Astrocyte of the spinal cord (primary cell): ENCODE results near the gene C1orf87.

Experiments
- DNase-seq: peaks from one replicate; pipeline ENCODE4 v3.0.0; 2011; ENCODE audit warnings: low read depth, low spot score
- H3K4me3 ChIP-seq: 2 replicates; pipeline ENCODE4 v1.5.1; 2011; ENCODE audit warnings: low read depth, mild to moderate bottlenecking, low read length, moderate library complexity
- in situ Hi-C: cut with HindIII; loops from 2 replicates; pipeline ENCODE4 v1.10.0; 2017; ENCODE audit warnings: low sequenced_read_pairs
- TF ChIP-seq, protein P1 (sequence below): IDR thresholded peaks from 2 replicates; pipeline ENCODE4 v1.5.1; 2012; ENCODE audit warnings: low read depth, mild to moderate bottlenecking, low read length, inconsistent platforms

The C1orf87 gene

DNA sequence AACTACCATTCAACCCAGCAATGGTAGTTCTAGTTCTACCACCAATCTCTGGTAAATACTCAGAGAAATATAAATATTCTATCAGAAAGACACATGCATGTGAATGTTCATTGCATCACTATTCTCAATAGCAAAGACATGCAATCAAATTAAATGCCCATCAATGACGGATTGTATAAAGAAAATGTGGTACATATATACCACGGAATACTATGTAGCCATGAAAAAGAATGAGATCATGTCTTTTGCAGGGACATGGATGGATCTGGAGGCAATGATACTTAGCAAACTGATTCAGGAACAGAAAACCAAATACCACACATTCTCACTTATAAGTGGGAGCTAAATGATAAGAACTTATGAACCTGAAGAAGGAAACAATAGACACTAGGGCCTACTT is 37.5 kb upstream of the C1orf87 start:
- TF ChIP-seq, protein P1, sequence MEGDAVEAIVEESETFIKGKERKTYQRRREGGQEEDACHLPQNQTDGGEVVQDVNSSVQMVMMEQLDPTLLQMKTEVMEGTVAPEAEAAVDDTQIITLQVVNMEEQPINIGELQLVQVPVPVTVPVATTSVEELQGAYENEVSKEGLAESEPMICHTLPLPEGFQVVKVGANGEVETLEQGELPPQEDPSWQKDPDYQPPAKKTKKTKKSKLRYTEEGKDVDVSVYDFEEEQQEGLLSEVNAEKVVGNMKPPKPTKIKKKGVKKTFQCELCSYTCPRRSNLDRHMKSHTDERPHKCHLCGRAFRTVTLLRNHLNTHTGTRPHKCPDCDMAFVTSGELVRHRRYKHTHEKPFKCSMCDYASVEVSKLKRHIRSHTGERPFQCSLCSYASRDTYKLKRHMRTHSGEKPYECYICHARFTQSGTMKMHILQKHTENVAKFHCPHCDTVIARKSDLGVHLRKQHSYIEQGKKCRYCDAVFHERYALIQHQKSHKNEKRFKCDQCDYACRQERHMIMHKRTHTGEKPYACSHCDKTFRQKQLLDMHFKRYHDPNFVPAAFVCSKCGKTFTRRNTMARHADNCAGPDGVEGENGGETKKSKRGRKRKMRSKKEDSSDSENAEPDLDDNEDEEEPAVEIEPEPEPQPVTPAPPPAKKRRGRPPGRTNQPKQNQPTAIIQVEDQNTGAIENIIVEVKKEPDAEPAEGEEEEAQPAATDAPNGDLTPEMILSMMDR, result no peak
- in situ Hi-C loops, result no loop called here

DNA sequence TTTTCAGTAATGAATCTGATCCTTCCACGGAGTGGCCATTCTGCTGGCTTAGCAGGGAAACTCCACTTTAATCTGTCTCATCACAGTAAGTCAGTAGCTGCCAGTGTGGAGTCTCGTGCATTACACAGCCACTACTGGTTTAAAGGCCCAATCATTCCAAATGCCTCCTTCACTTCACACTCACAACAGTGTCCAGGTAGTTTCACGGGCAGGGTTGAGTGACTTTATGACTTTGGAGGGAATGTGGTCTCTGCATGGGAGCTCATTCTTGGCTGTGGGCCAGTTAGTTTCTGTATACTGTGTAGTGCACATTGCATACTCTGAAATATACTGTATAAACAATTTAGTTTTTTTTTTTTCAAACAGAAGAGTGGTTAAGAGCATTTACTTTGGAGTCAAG is 34.6 kb upstream of the C1orf87 start:
- TF ChIP-seq, protein P1, result no peak
- in situ Hi-C loops, result no loop called here
- peak; percentile 6 for DNase-seq
- no peak overlapping the region for H3K4me3 ChIP-seq

More for the DNA sequence above, 37.5 kb upstream of the C1orf87 start:
- no peak overlapping the region for H3K4me3 ChIP-seq
- no peak for DNase-seq

DNA sequence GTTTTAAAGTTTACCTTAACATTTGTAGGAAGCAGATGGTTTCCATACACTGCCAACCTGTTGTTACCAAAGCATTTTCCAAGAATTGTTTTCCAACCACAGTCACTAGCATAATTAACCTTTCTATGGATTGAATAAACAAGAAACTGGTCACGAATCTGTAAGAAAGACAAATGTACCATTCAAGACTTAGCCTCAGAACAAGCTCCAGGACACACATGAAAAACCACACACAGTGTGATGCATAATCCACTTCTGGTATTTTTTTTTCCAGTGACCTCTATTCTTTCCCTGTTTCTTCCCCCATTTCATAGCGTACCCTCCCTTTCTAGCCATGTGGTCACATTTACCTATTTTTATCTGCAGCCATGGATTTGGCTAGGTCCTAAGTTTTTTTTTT is 29.6 kb upstream of the C1orf87 start:
- in situ Hi-C loops, result no loop called here
- no peak overlapping the region for H3K4me3 ChIP-seq
- TF ChIP-seq, protein P1, result no peak
- DNase-seq, result peak; percentile 22

DNA sequence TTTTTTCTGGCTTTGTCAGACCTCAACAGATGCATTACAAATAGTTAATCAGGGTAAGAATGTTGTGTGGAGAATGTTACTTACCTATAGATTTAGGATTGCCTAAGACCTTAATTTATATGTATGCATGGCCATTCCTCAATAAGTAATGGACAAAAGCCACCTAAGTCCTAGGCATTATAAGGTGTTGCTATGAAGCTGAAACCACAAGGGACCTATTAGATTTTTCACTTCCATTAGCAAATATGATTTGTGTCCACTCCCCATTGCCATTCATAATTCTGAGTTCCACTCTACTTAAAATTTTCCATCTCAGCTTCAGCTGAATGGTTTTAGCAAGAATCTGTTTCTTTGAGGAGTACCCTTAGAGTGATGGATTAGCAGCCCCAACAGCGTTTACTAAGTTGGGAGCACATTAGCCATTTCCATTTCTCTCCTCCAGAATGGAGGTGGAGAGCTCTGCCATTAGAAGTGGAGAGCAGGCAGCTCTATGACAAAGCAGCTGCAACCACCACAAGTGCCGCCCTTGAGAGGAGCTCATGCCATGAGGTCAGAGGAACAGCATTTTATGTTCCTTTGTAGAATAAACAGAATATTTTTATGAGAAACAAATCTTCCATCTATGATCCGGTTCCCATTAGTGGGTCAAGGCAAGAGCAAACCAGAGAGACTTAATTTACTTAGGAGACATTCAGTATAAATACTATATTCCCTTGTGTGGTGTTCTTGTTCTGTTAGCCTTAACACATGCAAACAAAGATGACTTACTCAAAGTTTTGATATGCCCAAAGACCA is 28.9 kb upstream of the C1orf87 start:
- TF ChIP-seq, protein P1, result no peak
- H3K4me3 ChIP-seq, result no peak overlapping the region
- in situ Hi-C loops, result no loop called here
- no peak for DNase-seq

DNA sequence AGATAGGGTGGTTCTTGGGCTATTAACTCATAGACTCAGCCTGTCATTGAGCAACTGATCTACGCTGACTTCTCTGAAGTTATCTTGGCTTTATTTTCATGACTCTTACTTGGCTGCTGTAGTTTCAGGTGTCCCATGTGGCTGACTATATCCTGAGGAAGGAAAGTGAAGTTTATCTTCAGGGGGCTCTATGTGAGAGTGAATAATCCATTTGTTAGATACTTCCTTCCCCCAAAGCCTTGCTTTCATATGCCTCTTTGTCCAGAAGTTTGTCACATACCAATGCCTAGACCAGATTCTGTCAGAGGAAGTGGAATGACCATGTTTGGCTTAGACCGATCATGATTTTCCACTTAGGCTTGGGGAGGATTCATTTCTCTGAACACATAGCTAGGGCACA is 27.9 kb upstream of the C1orf87 start:
- DNase-seq, result no peak
- in situ Hi-C loops, result no loop called here
- TF ChIP-seq, protein P1, result no peak
- no peak overlapping the region for H3K4me3 ChIP-seq

DNA sequence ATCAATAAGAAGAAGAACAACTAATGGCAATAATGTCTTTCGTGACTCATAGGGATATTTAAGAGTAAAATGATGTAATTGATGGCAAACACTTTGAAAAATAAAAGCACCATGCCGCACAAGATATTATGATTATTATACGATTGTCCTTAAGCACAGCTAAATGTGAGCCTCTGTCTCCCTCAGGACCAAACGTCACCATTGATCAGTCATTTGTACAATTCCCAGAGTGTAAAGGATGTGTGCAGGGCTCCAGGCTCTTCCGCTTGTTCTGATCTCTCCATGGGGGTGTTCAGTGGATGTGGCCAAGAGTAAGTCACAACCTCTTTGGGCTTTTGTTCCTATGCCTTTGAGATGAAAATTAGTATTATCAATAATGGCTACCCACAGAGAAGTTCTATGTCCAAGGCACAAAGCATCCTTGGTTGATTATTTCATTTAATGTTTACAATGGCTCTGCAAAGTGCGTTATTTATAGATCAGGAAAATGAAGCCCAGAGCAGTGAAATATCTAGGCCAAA is 17.7 kb upstream of the C1orf87 start:
- in situ Hi-C loops, result no loop called here
- no peak overlapping the region for H3K4me3 ChIP-seq
- DNase-seq, result no peak
- TF ChIP-seq, protein P1, result no peak
